HG03457 (cell line): Measurements from ENCODE around the gene LRFN5.
"Not testable (repeated sequence)": the region's sequence is repeated elsewhere in the genome, so short reads cannot be mapped to it uniquely, and the experiment has no call there.

Experiments used
- ATAC-seq: cut with Tn5 transposase; IDR thresholded peaks from one replicate; pipeline ENCODE4 v1.9.1; 2021; ENCODE audit warnings: moderate number of reproducible peaks; ENCODE audit not compliant: unreplicated experiment

The LRFN5 gene

DNA sequence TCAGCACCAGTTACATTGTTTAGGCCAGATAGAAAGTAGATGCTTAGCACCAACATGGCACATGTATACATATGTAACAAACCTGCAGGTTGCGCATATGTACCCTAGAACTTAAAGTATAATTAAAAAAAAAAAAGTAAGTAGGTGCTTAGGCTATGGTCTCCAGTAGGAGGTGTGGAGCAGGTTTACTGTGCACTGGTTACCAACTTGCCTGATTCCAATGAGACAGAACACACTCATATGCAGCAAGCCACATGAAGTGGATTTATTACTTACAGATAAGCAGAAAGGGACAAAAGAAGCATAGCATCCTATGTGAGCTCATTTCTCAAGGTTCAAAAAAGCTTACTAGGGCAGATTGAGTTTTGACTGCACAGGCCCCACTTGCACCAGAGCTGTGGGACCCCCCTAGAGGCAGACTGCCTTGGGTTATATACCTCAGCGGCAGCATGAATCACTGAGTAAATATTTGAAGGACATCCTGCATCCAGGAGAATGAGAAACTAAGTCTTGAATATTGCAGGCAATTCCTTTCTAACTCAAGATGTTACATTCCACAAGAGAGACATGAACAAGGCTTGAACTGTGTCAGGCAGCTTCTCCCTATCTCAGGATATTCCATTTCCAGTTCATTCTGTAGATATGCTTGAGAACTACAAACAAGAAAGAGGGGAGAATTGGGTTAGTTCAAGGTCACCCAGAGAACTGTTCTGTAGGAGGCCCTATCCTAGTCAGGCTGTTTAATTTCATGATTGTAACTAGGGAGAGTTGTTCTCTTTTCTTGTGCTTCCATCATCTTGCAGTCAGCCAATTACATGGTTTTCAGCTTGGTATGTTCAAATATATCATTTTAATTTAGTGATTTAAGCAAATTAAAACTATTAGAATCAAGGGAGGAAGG is 30.1 kb downstream of the LRFN5 start:
- no peak for ATAC-seq

DNA sequence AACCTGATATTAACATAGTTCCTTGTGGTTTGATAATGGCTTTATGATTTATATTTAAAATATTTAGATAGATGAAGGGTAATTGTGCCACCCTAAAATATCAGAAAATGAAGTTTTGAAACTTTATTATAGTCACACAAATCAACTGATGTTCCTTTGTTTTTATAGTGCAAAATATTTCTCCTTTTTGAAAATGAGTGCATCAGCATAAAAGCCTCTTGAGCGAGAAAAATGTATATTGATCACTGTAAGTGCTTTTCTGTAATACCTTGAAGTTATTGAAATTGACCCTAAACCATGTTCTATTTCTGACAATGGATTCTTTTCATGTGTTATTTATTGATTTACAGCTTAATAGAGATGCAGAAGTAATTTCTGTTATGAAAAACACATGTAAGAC is 35.0 kb downstream of the LRFN5 start:
- ATAC-seq: no peak

DNA sequence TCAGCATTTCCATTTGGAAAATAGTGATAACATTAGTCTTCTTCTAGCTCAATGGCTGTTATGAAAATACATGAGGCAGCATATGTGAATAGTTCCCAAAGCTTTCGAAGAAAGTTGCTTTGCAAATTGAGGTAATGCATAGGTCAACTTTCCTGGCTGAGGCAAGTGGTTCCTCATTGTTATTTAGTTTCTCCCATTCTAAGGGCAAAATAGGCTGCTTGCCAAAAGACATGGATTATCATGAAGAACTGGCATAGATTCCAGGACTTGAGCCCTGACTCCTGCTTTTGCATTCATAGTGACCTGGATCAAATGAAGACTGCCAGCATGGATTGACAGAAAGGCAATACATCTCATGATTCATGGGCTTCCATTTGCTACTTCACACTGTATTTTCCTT is 35.7 kb downstream of the LRFN5 start:
- ATAC-seq: no peak

DNA sequence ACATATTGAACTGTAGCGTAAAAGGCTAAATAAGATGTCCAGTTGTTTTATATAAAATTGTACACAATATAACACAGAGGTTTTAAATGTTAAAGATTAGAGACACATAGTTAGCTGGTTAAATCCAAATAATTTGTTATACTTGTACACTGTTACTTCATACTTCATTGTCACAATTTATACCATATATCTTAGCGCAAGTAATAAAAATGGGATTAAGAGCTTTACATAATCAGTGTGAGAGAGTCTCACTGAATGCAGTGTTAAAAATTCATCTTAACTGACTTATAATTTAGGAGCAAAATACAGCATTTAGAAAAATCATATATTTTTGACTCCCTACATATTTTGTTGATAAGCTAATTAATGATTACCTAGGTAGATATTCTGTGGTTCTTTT is 36.1 kb downstream of the LRFN5 start:
- no peak for ATAC-seq

DNA sequence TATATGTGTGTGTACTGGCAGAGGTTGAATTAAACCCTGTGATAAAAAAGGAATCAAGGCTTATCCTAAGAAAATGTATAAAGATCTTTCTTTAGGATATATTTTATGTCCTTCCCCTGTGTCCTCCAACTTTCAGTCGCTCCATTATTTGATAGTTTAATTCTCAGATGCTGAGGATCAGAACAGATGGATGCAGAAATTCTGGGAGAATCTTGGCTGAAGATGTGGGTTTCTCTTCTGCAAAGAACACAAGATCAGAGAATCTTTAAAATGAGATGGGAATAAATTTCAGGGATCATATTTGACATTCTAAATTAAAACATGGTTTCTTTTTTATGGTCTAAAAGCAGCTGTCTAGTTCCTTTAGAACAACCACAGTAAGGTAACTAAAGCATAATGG is 37.9 kb downstream of the LRFN5 start:
- no peak for ATAC-seq

DNA sequence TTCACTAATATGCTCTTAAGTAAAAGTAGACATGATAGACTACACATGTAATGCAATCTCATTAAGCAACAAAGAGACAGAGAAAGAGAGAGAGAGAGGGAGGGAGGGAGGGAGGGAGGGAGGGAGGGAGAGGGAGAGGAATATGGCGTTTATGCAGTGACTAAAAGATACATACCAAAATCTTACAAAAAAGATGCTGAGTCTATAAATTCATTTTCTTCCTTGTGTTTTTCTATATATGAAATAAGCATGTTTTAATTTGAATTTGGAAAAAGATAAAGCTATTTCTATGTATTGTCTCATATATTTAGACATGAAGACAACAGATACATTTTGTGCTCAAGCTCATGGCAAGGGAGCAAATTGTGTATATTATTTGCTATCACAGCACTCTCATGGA is 44.1 kb downstream of the LRFN5 start:
- no peak for ATAC-seq

DNA sequence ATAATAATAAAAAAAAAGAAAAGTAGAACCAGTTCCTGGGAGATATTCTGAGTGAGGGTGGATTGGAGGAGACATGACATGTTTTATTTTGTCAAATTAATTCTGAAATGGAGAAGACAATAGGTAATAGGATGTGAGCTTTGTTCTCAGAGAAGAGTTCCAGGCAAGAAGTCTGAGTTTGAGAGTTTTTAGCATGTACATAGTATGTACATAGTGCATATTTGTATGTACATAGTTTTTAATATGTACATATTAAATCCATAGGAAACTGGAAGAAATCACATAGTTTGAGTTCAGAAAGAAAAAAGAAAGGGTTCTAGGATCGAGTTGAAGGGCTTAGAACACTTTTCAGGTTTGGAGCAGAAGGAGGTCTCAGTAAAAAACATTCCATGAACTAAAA is 47.5 kb downstream of the LRFN5 start:
- ATAC-seq: no peak

DNA sequence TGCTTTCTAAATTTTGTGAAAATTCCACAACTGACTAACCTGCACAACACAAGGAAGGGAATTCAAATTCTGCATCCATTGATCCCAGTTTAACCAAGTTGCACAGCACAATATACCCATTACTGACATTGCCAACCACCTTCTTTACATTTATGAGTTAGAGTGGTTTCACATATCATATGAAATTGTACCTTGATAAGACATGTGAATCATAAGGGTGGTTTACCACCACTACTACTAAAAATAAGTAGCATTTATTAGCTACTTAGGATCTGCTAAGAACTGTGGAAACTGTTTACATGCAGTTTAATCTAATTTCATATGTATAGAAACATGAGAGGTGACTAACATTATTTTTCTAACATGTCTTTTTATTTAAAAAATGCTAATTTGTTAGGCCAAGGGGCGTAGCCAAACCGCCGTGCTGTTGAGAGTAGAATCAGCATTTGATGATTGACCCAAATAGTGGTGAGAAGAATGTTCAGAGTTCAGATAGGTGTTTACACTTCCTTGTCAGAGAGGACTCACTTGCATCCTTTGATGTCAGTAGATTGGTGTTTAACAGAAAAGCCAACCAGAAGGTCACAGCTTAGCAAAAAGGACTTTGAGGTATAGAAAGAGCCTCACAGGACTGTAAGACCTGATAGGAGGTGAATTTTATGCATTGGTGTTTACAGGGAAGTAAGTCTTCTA is 56.2 kb downstream of the LRFN5 start:
- no peak for ATAC-seq

DNA sequence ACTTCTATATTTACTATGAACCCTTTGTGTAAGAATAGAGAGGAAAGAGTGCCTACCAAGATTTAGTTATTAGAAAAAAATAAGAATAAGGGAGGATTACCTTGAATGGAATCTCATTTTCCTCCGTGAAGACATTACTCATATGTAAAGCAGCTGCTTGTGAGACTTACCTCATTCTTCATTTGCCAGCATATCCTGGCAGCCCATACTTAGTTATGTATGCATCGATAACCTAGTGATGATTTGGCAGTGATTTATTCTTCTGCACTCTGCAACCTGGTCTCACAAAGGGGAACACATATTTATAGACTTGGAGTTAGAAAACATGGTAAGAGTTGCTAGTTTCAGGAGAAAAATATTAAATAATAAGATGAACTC is 56.8 kb downstream of the LRFN5 start:
- no peak for ATAC-seq

DNA sequence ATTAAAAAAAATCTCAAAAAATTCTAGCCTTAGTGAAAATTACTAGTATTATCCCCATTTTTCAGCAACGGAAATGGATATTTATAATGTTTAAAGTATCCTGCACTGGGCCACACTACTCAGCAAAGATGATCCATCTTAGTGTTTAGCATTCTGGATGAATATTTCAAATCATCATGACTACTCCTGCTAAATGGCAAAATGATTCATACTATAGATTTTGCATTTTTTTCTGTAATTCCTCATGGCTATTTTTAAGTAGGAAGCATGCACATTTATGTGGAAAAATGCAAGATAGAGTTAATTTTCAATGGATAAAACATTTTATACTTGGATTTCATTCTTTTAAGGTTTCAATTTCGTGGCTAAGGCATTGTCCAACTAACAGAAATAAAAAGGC is 59.6 kb downstream of the LRFN5 start:
- ATAC-seq: no peak

DNA sequence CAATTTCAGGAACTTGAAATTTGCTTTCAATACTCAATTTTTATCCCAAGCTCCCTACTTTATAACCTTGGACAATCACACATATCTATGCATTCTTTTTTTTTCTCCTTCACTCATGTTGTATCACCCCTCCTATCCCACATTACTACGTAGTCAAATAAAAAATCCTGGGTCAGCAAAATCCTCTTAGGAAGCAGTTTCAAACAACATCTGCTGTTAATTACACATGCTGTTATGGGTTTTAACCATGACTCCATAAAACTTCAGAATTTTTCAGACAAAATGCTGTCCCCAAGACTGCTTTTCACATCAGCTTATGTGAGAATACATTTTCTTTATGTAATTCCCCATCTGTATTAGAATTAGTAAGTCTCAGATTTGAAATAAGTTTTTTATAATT is 61.7 kb downstream of the LRFN5 start:
- ATAC-seq: no peak

DNA sequence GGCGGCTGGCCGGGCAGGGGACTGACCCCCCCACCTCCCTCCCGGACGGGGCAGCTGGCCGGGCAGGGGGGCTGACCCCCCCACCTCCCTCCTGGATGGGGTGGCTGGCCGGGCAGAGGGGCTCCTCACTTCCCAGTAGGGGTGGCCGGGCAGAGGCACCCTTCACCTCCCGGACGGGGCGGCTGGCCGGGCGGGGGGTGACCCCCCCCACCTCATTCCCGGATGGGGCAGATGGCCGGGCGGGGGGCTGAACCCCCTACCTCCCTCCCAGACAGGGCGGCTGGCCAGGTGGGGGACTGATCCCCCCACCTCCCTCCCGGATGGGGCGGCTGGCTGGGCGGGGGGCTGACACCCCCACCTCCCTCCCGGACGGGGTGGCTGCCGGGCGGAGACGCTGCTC is 66.9 kb downstream of the LRFN5 start:
- ATAC-seq: not testable (repeated sequence)

DNA sequence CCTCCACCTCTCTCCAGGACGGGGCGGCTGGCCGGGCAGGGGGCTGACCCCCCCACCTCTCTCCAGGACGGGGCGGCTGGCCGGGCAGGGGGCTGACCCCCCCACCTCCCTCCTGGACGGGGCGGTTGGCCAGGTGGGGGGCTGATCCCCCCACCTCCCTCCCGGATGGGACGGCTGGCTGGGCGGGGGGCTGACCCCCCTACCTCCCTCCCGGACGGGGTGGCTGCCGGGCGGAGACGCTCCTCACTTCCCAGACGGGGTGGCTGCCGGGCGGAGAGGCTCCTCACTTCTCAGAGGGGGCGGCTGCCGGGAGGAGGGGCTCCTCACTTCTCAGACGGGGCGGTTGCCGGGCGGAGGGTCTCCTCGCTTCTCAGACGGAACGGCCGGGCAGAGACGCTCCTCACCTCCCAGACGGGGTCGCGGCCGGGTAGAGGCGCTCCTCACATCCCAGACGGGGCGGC is 67.9 kb downstream of the LRFN5 start:
- not testable (repeated sequence) for ATAC-seq

DNA sequence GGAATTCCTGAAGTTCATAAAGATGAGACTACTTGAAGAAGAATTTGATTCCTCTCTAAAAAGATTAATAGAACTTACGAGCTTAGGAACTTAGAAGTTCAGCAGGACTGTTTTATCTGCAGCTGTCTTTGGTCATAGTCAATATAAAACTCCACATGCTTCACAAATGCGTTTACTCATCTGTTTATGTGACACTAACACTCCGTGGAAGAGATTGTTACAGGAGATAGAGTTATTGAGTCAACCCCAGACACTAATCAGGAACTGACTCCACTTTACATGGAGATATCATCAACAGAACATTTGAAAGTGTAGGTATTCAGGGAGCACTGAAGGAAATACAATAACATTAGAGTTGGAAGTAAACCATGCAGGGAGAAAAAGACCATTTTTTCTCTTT is 92.8 kb downstream of the LRFN5 start:
- no peak for ATAC-seq

DNA sequence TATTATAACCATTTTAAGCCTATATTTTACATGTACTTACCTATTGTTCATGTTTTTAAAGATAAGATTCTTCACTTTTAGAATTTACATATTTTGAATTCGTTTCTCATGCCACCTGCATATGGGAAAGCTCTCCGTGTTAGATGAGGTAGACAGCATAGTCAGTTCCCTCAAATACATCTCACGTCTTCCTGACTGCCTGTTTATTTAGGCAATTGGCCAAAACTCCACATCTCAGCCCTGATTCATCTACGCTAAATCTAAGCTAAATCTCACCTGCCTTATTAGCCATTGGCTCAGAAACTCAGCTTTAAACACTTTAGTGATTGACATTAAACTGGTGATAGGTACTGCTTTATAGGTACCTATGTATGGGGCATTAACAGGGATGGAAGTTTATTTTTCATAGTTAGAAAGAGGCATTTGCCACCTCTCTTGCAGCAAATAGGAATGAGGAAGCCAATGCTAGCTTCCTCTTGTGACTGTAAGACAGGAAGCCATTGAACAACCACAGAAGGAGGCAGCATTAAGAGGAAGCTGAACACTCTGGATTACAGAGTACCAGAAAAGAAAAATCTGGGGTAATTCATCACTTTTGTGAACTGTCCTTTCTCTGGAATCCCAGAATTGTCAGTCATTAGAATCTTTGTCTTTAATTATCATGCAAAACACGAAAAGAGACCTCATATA is 111.9 kb downstream of the LRFN5 start:
- ATAC-seq: no peak

DNA sequence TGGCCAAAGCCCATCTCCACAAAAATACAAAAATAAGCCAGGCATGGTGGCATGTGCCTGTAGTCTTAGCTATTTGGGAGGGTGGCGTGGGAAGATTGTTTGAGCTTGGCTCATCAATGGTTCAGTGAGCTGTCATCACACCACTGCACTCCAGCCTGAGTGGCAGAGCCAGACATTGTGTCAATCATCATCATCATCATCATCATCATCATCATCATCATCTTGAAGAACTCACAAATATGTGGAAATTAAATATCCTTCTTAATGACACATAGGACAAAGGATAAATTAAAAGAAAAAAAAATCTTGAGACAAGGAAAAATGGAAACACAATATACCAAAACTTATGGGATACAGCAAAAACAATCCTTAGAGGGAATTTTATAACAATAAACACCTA is 132.5 kb downstream of the LRFN5 start:
- ATAC-seq: no peak

DNA sequence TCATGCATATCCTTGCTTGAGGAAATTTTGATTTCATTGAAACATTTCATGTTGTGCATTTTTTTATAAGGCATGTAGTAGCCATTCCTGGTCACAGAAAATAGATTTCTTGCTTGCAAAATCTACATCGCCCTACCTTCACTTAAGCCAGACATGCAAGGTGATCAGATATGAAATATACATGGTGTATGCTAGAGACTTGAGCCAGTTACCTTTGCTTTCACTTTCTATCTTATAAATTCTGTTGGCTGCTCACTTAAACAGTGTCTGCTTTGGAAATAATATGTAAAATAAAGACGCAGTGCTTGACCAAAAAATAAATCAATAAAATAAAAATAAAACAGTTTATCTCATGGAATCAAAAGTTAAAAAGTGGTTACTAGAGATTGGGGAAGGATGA is 136.5 kb downstream of the LRFN5 start:
- no peak for ATAC-seq

DNA sequence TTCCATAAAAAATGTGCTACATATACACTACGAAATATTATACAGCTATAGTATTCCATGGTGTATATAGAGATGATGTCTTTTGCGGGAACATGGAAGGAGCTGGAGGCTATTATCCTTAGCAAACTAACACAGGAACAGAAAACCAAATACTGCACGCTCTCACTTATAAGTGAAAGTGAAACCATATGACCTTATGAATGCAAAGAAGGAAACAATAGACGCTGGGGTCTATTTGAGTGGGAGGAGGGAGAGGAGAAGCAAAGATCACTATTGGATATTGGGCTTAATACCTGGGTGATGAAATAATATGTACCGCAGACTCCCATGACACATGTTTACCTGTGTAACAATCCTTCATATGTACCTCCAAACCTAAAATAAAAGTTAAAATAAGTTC is 142.8 kb downstream of the LRFN5 start:
- ATAC-seq: peak; percentile 95

DNA sequence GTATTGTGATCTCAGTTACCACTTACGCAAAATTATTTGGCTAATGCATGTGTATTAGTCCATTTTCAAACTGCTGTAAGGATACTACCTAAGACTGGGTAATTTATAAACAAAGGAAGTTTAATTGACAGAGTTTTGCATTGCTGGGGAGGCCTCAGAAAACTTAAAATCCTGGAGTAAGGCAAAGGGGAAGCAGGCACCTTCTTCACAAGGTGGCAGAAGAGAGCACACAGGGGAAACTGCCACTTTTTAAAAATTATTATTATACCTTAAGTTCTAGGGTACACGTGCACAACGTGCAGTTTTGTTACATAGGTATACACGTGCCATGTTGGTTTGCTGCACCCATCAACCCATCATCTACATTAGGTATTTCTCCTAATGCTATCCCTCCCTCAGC is 143.9 kb downstream of the LRFN5 start:
- ATAC-seq: not testable (repeated sequence)

DNA sequence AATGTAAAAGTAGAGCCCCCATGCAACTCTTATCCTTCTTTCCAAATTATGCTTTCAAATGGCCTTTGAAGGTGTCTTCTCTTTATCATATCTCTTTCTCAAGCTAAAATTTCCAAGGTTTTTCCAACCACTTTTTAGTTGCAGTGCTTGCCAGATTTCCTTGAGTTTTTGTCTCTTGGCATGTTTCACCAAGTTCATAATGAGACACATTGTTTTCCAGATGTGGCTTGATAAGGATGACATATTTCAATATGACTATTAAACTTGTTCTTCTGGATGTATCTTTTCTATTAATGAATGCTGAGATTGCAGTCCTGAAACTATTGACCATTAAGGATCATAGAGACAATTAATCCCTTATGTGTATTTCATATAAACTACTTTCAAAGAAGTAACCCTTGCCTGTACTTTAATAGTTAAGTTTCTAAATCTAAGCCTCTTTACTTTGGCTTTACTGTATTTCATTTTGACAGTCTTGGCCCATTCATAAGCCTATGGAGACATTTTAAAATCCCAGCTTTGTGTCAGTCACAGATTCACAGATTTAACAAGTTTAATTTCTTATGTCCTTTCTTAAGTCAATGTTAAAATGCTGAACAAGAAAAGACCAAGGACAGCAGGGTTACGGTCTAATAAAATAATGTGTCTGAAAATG is 151.5 kb downstream of the LRFN5 start:
- ATAC-seq: no peak

DNA sequence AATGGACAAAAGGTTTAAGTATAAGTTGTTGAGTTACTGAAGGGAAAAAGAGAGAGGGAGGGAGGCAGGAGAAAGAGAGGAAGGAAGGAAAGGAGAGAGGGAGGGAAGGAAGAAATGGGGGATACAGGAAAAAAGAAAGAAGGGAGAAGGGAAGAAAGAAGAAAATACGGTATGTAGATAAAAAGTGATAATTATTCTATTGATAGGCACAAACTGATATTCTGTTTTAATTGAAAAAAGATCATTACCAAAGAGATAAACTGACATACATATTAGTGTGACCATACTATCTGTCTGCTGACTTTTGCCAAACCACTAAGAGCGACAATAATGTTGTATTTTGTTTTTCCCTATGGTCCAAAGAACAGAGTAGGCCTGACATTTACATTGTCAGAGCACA is 154.5 kb downstream of the LRFN5 start:
- no peak for ATAC-seq
